HG03139 (cell line): ENCODE results near the gene RAC2.

Source experiments
- ATAC-seq: cut with Tn5 transposase; IDR thresholded peaks from one replicate; pipeline ENCODE4 v1.9.1; 2021; ENCODE audit not compliant: unreplicated experiment

Gene RAC2

DNA sequence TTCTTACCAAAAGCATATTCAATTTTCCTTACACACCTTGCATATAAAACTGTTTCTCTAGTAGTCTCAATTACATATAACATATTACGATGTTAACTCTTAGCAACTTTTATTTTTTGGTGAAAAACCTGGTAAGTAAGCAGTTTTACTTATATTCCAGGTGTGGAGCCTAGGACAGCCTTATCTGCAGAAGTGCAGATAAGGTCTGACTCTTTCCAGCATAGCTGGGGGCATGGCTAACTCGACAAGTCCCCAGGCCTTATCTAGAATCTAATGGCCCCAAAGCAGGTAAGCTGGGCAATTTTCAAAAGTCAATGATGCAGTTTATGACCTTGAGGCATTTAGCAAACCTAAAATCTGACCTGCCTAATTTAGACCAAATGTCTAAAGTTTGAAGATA is 51.9 kb downstream of the RAC2 start:
- ATAC-seq = no peak

DNA sequence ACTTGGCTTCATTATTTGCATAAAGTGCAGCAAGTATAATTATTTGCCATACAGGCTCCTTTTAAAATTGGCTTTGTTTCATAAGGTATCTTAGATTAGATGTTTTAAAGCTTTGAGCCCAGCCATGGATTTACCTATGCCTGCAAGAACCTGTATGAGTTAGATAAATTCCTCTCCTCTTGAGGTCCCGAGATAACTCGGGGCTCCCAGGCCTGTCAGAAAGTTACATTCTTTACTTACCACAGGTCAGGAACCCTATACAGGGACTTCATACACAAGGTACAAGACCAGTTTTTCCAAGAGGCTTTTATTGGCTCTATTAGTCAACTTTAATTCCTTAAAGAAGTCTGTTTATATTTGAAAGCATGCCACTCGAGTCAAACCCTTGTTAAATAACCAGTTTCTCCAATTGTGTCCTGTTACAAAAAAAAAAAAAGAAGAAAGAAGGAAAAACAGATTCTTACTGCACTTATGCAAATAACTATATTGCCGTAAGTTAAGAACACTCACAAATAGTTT is 53.7 kb downstream of the RAC2 start:
- no peak for ATAC-seq

DNA sequence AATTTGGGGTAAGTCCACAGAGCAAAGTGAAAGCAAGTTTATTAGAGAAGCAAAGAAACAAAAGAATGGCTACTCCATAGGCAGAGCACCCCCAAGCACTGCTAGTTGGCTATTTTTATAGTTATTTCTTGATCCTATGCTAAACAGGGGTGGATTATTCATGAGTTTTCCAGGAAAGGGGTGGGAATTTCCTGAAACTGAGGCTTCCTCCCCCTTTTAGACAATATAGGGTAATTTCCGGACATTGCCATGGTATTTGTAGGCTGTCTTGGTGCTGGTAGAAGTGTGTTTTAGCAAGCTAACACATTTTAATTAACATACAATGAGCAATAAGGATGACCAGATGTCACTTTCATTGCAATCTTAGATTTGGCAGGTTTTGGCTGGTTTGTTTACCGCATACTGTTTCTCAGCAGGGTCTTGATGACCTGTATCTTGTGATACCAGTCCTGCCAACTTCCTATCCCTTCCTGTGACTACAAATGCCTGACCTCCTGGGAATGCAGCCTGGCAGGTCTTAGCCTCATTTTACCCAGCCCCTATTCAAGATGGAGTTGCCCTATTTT is 55.1 kb downstream of the RAC2 start:
- no peak for ATAC-seq

DNA sequence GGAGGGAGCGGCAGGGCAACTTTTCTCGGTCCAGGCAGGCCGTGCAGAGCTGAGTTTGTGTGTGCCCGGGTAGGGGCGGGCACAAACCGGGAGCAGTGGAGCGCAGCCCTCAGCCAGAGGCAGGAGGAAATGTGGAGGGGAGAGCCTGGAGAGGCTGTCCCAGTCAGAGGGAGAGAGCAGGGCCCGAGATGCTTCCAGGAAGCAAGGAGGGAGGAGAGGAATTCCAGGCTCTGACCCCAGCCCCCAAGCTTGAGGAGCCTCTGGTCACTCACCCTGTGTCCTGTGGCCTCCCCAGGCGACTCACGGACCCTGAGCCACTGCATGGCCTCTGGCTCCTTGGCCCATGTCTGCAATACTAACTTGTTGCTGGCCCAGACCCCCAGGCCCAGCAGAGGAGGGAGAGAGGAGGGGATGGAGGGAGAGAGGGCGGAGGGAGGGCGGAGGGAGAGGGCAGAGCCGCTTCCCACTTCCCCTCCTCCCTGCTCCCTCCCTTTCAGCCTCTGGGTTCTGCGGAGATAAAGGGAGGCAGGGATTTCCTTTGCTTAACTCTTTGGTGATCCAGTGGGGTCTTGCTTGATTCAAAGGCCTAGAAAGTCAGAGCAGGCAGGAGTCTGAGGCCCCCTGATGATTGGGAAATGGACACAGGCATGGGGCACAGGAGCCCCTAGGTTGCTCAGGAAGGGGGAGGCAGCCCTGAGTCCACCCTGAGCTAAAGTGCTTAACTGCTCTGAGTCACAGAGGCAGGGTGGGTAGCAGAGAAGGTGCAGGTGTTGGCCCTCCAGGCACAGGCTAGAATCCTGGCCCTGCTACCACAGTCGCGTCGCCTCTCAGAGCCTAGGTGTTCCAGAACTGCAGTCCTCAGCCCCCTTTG is 55.9 kb downstream of the RAC2 start, which contains the start of gene C1QTNF6:
Gene C1QTNF6, minus strand, starts transcription at position 357 of the 871 bp plus-strand sequence. Its CDS starts 34 bp downstream, at position 323.
- no peak for ATAC-seq

DNA sequence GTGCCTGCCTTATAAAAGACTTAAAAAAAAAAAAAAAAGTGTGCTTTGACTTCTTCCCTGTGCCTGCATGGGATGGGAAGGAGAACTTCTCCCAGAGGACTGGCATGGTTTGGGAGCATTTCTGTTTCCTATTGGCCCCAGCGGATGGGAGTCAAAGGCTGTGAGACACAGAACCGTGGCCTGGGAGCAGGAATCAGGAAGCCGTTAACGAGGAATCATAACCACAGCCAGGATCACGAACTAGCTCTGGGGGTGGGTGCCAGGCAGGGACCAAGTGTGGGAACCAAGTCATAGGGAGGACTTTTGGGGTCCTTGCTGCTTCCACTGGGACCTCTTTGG is 56.5 kb downstream of the RAC2 start:
- no peak for ATAC-seq

DNA sequence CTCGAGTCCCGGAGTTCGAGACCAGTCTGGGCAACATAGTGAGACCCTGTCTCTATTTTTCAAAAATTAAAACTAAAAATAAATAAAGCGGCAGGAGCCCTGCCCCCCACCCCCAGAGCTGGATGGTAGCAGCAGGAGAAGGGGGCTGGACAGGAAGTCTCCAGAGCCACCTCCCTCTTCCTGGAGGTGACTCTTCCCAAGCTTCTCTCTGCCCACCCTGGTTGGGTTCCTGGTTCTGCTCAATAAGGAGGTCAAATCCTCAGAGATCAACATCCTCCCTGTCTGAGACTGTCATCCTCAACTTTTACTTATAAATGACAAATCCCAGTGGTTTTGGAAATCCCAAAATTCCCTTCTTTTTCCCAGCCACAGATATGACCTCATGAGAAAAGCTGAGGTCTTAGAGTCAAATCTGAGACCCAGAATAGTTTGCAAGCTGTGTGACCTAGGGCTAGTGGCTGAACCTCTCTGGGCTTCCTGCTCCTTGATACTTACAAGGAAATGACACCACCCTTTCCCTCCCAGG is 57.0 kb downstream of the RAC2 start:
- no peak for ATAC-seq

DNA sequence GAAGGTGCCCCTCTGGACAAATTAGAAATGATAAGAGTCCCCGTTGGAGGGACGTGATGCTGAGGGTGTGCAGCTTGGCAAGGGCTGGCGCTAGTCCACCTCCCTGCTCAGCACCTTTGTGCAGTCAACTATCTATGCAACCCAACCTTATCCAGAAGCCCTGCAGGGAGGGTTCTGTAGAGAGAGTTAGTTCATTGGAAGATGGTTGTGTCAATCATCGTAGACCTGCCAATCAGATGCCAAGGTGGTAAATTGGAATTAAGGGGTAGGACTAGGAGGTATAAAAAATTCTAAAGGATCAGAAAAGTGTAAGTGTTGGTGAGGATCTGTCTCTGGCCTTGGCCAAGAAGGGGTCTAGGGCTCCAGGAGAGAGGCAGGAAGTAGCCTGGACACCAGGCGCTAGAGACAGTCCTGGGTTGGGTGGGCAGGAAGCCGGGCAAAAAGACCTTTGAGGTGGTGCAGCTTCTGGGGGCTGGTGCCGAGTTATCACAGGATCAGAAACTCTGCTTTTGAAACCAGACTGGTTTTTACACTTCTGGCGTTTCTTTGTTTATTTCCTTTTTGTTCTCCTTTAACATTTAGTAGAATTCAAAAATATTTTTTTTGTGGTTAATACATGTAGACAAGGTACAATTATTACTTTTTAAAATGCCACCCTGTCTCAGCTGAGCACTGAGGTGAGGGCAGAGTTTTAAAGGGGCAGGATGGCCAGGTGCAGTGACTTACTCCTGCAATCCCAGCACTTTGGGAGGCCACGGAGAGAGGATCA is 57.7 kb downstream of the RAC2 start:
- no peak for ATAC-seq

DNA sequence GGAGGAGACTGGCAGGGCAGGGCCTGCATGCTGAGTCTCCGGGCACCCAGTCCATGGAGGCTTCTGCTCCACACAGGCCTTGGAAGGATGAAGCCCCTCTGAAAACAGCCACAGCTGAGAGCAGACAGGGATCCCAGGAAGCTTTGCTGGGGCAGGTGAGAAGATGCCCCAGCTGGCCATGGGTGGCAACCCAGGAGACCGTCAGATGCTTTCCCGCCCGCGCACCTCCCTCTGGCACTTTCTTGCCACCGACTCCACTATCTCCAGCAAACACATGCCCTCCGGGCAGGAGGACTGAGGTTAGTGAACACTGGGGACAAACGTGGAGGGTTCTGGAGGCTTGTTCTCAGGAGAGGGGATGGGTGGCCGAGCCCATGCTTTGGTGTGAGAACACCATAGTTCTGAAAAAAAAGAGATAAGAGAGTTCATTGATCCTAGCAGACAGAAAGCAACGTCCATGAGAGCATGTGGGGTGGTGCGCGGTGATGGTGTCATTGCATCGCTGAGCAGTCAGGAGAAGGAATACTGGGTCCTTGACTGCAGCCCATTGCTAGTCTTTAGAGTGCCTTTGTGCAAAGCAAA is 58.3 kb downstream of the RAC2 start:
- ATAC-seq = no peak

DNA sequence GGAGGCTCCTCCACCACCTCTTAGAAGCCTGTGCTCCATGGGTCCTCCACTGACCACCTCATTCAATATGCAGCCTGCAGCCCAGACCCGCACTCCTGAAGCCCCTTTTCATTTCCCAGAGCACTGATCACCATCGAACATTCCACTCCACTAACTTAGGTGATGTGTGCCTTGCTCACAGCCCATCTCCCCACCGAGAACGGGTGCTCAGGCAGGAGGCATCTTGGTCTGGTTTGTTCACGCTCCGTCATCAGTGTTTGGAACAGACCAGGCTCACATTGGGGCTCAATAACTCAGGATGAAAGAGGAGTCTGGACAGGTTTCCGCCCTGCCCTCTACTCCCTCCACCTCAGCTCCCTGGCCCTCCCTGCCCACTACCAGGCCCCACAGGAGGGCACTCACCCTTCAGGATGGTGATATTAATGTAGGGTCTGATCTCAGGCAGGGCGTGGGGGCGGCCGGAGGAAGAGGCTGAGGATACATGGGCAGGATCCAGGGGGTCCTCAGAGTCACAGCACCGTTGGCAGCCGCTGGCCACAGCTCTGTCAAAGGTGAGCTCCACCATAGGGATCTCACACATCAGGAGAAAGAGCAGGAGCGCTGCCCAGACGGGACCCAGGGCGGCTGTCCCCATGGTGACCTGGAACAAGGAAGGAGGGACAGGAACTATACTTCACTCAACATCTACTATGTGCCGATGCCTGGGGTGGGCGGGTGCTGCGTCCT is 59.1 kb downstream of the RAC2 start:
- ATAC-seq = no peak

DNA sequence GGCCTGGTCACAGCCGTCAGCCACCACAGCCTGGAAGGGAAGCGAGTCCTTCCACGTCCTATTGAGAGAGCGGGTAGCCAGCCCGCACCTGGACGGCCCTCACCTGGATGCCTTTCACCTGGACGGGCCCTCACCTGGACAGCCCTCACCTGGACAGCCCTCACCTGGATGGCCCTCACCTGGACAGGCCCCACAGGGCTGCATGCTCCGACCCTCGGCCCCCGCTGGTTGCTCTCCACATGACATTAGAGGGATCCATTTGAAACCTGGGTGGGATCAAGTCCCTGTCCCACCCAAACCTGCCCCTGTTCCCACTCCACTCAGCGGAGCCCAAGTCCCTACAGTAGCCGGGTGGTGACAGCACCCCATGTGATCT is 59.7 kb downstream of the RAC2 start:
- no peak for ATAC-seq

DNA sequence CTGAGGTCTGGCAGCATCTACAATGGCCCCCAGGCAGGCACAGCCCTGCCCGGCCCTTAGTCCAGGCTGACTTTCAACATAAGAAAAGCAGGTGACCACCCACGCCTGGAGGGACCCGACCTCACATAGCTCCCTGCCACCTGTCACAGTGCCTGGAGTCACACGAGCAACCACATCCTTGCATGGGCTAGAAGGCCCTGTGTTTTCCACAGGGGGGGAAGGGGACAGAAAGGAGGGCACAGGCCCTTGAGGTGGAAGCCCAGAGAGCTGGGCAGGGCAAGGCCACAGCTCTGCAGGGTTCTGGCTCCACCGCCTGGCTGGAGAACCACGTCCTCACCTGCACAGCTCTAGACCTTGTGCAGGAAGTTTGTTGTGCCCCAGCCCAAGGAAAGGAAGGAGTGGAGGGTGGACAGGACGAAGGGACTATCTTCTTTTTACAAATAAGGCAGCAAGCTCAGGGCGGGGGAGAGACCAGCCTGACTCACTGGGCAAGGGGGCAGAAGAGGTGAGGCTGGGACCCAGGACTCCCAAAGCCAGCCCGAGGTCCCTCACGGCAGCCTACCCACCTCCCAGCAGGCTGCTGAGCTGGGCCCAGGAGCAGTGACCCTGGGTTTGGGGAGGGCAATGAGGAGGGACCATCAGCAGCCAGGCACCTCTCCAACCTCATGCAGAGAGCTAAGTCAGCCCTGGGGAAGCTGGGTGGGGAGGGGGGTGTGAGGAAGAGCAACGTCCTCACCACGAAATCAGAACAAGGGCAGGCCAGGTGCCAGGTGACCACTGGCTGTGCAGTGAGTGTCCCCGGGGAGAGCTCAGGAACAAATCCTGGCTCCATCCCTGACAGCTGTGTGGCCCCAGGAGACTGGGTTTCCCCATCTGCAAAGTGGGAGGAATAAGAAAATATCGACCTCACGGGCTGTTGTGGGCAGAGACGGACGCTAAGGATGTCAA is 60.4 kb downstream of the RAC2 start:
- no peak for ATAC-seq

DNA sequence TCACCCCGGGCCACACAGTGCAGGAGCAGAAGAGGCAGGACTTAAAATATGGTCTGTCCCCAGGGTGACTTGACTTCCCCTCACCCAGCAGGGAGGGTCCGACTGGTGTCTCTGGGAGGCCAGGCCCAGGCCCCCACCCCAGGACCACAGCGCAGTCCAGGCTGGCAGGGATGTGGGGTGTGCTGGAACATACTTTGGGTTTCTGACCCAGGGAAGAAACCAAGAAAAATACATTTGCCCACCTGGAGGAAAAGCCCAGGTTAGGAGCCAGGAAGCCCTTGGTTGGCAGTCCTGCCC is 61.2 kb downstream of the RAC2 start:
- no peak for ATAC-seq

DNA sequence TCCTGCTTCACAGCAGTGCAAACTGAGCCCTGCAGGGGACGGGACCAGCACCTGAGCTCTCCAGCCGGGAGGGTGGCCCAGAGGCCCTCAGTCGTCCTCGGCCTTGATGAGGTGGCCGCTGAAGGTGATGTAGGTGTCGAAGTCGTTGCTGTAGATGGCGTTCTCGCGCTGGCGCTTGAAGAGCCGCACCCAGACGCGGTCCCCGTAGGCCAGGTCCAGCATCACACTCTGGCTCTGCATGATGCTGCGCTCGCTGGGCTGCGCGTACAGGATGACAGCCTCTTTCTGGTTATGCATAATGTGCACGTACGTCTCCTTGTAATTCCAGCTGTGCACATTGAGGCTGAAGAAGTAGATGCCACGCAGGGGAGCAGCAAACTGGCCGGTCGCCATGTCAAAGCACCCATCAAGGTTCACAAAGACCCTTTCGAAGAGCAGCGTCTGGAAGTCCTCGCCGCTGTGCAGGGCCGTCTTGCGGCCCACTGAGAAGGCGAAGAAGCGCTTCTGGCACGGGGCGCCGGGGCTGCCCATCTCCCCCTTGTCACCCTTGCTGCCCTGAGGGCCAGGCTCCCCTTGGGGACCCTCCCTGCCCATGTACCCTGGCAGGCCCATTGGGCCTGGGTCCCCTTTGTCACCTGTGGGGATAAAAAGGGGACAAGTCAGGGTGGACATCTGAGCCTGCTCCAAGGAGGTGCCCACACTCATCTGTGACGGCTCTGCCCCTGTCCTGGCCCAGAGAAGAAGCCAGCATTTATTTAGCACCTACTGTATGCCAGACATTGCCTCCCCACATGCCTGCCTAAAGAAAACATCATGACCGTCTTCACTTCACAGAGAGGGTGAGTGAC is 61.7 kb downstream of the RAC2 start:
- ATAC-seq = no peak

DNA sequence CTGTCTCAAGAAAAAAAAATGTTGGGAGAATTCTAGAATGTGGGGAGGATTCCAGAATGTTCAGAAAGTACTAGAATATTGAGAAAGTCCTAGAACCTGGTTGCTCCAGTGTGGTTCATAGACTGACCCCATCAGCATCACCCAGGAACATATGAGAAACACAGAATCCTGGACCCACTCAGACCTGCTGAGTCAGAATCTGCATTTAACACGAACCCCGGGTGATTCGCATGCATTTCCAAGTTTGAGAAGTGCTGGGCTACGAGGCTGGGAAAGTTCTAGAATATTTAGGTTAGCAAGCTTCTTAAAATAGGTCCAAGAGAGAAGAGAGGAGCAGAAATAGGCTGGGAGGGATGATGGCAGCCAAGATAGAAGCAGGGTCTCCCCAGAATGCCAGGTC is 62.4 kb downstream of the RAC2 start:
- ATAC-seq = no peak

DNA sequence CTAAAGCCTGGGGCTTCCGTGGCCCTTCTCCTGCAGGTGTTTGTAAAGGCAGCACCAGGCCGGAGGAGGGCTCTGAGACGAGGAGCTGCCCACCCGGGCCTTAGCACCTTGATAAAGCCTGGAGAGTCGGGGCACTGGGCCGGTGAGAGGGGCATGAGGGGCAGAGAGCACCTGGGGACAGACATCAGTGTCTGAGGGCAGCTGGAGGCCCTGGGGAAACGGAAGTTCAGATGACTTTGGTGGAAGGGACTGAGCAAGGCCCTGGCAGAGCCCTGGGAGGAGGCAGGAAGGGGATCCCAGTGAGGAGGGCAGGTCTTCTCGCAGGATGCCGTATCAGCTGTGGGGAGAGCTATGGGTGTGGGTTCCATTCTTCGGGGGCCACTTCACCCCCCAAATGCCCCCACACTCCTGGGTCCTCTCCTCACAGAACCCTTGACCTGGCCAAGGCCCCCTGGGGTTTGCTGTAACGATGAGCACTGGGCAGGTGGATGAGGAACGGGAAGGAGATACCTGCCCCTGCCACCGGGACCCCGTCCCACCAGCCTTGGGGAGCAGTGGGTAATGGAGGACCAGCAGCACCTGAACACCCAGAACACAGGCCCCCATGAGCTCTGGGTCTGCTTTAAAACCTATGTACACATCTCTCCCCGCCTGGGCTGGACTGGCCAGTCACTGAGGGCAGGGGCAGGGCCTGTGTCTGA is 63.4 kb downstream of the RAC2 start:
- no peak for ATAC-seq

DNA sequence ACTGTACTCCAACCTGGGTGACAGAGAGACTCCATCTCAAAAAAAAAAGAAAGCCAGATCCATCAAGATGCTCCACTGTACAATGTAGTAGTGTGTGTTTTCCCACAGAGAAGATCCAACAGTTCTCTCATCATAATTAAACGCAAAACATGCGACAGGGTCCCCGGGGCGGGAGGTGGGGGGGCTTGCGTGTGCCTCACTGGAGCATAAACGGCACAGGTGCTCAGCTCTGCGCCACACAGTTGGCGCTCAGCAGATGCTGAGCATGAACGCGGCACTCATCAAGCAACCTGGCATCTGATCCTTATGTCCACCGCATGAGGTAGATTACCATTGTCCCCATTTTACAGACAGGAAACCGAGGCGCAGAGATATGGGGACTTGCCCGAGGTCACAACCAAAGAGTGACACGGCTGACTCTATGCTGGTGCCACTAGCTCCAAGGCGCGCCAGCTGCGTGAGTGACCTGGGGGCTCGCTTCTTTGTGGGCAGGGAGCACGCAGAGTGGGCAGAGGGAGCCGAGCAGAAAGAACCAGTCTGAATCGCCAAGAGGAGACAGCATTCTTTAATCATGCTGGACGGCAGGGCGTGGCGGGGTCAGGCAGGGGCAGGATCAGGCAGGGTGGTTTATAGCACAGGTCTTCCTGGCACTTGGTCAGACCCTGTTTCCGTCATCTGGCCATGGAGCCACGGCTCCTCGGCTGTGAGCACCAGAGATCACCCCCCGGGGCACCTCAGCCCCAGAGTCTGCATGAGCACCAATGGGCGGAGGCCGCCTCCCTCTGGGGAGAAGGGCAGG is 64.2 kb downstream of the RAC2 start:
- no peak for ATAC-seq

DNA sequence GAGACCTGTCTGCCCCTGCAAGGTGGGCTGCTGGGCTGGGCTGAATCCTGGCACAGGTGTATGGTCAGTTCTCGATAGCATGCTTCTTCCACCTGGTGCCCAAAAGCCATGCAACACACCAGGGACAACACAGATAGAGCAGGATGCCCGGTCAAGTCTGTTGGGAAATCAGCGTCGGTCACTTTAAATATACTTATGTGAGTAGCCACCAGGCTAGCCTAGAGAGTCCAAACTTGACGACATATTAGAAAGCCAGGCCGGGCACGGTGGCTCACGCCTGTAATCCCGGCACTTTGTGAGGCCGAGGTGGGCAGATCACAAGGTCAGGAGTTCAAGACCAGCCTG is 65.0 kb downstream of the RAC2 start:
- ATAC-seq = no peak
